B cell (primary cell): ENCODE measurements around the gene USP37. TPM values are rescaled to one million over a fixed set of nuclear protein-coding genes. Genes with fewer than 3 reads are reported as not detected.

ENCODE experiments used
- ATAC-seq: fragments of 200-7000 bp; cut with Tn5 transposase; one replicate; pipeline ENCODE4 v1.10.0; 2021; ENCODE audit warnings: low read depth, mild to moderate bottlenecking, moderate number of reproducible peaks, moderate library complexity
- CTCF ChIA-PET: fragments of 350-600 bp; sonication (Branson Sonifier 250); formaldehyde crosslinking; loops from one replicate; lab custom pipeline; 2021; ENCODE audit warnings: antibody characterized with exemption, inconsistent platforms; lab: Charles Lee
- POLR2A ChIA-PET: fragments of 350-600 bp; sonication (Branson Sonifier 250); formaldehyde crosslinking; loops from one replicate; lab custom pipeline; 2021; ENCODE audit warnings: antibody characterized with exemption; lab: Charles Lee
- DNase-seq: peaks from one replicate; pipeline ENCODE4 v3.0.0; 2013
- H2AFZ ChIP-seq: 2 replicates; pipeline ENCODE4 v1.6.1; 2012; ENCODE audit warnings: mild to moderate bottlenecking, low read depth, low read length; ENCODE audit not compliant: insufficient read depth, poor library complexity, severe bottlenecking
- H3K27ac ChIP-seq, 2 donors: 1 replicate in 1 of 2; 2 replicates in 1 of 2; pipeline ENCODE4 v1.5.1; 2012 to 2013; ENCODE audit warnings: low read length in 2 of 2, mild to moderate bottlenecking in 2 of 2, moderate library complexity in 1 of 2
- H3K27me3 ChIP-seq, 4 experiments: fragments of 200-600 bp in 1 of 4; sonication (generic) in 1 of 4; replicated peaks in 1 of 4; 1 replicate in 2 of 4; 2 replicates in 2 of 4; pipeline versions ENCODE4 v1.6.1 to v1.7.0; 2013 to 2016; ENCODE audit warnings: low read length in 3 of 4, mild to moderate bottlenecking in 2 of 4, mixed read lengths in 1 of 4, moderate library complexity in 1 of 4; ENCODE audit not compliant: insufficient read depth in 4 of 4, control insufficient read depth in 3 of 4; ENCODE audit errors: control extremely low read depth in 1 of 4
- H3K36me3 ChIP-seq, 2 experiments: replicated peaks in 1 of 2; 1 replicate in 1 of 2; 2 replicates in 1 of 2; pipeline versions ENCODE4 v1.6.1 to v1.7.1; 2013; ENCODE audit warnings: low read length in 1 of 2; ENCODE audit not compliant: insufficient read depth in 2 of 2, control insufficient read depth in 1 of 2; ENCODE audit errors: control extremely low read depth in 1 of 2, extremely low read depth in 1 of 2
- H3K4me1 ChIP-seq, 2 donors: fragments of 200-600 bp in 1 of 2; sonication (generic) in 1 of 2; 1 replicate in 1 of 2; 2 replicates in 1 of 2; pipeline versions ENCODE4 v1.5.1 to v1.6.1; 2013 to 2017; ENCODE audit warnings: low read length in 2 of 2; ENCODE audit not compliant: control insufficient read depth in 2 of 2, insufficient read depth in 2 of 2
- H3K4me2 ChIP-seq: replicated peaks from 2 replicates; pipeline ENCODE3; 2012; ENCODE audit warnings: mild to moderate bottlenecking, low read depth, low read length; ENCODE audit not compliant: poor library complexity, severe bottlenecking
- H3K4me3 ChIP-seq, 5 experiments: fragments of 200-600 bp in 1 of 5; sonication (generic) in 1 of 5; 1 replicate in 3 of 5; 2 replicates in 2 of 5; pipeline versions ENCODE4 v1.5.1 to v1.7.0; 2011 to 2016; ENCODE audit warnings: low read length in 4 of 5, mild to moderate bottlenecking in 4 of 5, low read depth in 2 of 5, control low read depth in 1 of 5, moderate library complexity in 1 of 5; ENCODE audit not compliant: insufficient read depth in 1 of 5; ENCODE audit errors: control extremely low read depth in 1 of 5, extremely low read depth in 1 of 5
- H3K79me2 ChIP-seq: fragments of 200-600 bp; sonication (generic); one replicate; pipeline ENCODE4 v1.6.0; 2016; ENCODE audit warnings: low read length; ENCODE audit not compliant: control insufficient read depth, insufficient read depth
- H3K9ac ChIP-seq: fragments of 200-600 bp; sonication (generic); 2 replicates; pipeline ENCODE4 v1.6.1; 2017; ENCODE audit warnings: mild to moderate bottlenecking, low read length, moderate library complexity
- H3K9me3 ChIP-seq, 3 donors: one replicate each; pipeline versions ENCODE4 v1.6.1 to v1.7.1; 2013; ENCODE audit warnings: low read length in 2 of 3; ENCODE audit not compliant: control insufficient read depth in 2 of 3, insufficient read depth in 1 of 3; ENCODE audit errors: control extremely low read depth in 1 of 3
- H4K20me1 ChIP-seq: 2 replicates; pipeline ENCODE4 v1.6.0; 2012; ENCODE audit warnings: mild to moderate bottlenecking, low read length; ENCODE audit not compliant: insufficient read depth, control insufficient read depth, poor library complexity, severe bottlenecking
- H3K27ac Mint-ChIP-seq: one replicate; pipeline ENCODE4 v1.8.0; 2021; ENCODE audit warnings: mixed read lengths
- H3K27me3 Mint-ChIP-seq: one replicate; pipeline ENCODE4 v1.8.0; 2021; ENCODE audit warnings: mixed read lengths
- H3K4me1 Mint-ChIP-seq: one replicate; pipeline ENCODE4 v1.8.0; 2021; ENCODE audit warnings: mixed read lengths
- H3K4me3 Mint-ChIP-seq: one replicate; pipeline ENCODE4 v1.8.0; 2021; ENCODE audit warnings: mixed read lengths
- H3K9me3 Mint-ChIP-seq: one replicate; pipeline ENCODE4 v1.8.0; 2022; ENCODE audit warnings: mixed read lengths; ENCODE audit not compliant: insufficient read depth
- EZH2 ChIP-seq: IDR thresholded peaks from 2 replicates; pipeline ENCODE4 v1.6.1; 2012; ENCODE audit warnings: borderline replicate concordance, low read depth, mild to moderate bottlenecking, moderate library complexity, low read length; ENCODE audit not compliant: insufficient read depth, poor library complexity, severe bottlenecking
- WGBS: methylation state at CpG from one replicate; pipeline ENCODE4 v1.1.5; 2013; ENCODE audit warnings: missing lambda C conversion rate; ENCODE audit not compliant: insufficient coverage; 5-methylcytosine and 5-hydroxymethylcytosine counted together
- intact Hi-C: fragments of 100-400 bp; cut with micrococcal nuclease; formaldehyde crosslinking; loops from one replicate; pipeline ENCODE4 v1.10.0; 2022
- polyA plus RNA-seq: library from polyadenylated mRNA; depleted of rRNA; stranded (reverse); fragments of >200 nt; gene quantifications from 2 replicates; pipeline ENCODE4 v1.2.3, GENCODE V29; 2012
- total RNA-seq, 2 donors: library from RNA; stranded (reverse); fragments of 120-200 nt in 1 of 2; gene quantifications; 1 replicate in 1 of 2; 2 replicates in 1 of 2; pipeline versions ENCODE4 v1.2.3 to v1.2.4, GENCODE V29; 2013 to 2022
- TF ChIP-seq, protein P1 (sequence below): fragments of 200-600 bp; IDR thresholded peaks from one replicate; pipeline ENCODE4 v1.8.0; 2022; ENCODE audit warnings: antibody characterized with exemption, mild to moderate bottlenecking

USP37 gene
- total and polyA plus RNA-seq, 2 donors (not counting 1 experiment from before 2014, with no cell fraction given) = 3.1 to 29.0 TPM

DNA sequence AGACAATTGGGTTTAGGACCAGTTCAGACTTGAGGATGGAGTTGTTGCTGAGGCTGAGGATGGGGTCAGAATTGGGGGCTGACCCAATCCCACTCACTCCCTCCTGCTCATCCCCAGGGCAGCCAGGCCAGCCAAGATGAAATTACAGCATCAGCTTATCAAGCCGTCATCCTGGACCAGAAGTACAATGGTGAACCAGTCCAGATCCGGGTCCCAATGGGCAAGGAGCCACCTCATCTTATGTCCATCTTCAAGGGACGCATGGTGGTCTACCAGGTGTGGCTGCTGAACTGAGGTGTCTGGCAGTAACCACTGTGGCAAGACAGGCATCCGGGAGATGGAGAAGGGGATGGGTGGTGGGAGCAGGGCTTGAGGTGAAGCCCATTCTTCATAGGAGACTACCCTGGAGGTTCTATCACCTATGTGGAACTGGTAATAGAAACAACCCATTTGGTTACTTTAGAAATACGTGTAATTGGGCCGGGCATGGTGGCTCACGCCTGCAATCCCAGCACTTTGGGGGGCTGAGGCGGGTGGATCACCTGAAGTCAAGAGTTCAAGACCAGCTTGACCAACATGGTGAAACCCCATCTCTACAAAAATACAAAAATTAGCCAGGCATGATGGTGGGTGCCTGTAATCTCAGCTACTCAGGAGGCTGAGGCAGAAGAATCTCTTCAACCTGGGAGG lies 135.3 kb downstream of the USP37 start:
- WGBS = 95% methylated on average over 6 of the region's 8 CpGs
- Histone ChIP-seq H3K9me3 (no peaks in the 10 kb centered on the region), H3K4me1 (no peaks in the 10 kb centered on the region), H2AFZ (no peak overlapping the region), H3K9ac (no peak overlapping the region), H3K79me2 (no peaks in the 10 kb centered on the region), H3K4me2 (no peak overlapping the region), H3K27ac (no peak overlapping the region), H3K4me3 (no peak overlapping the region), H4K20me1 (no peaks in the 10 kb centered on the region), H3K27me3 (peaks cover 0 to 9% (median 0%) of the 10 kb centered on the region in 4 experiments), H3K36me3 (no peaks in the 10 kb centered on the region)
- DNase-seq (no peak), ATAC-seq (no peak)
- POLR2A ChIA-PET = no interaction called here
- Mint-ChIP-seq H3K27me3 (peaks cover 10% of the 10 kb centered on the region), H3K4me1 (peaks cover 3% of the 10 kb centered on the region), H3K4me3 (no peak overlapping the region), H3K27ac (no peak overlapping the region), H3K9me3 (no peaks in the 10 kb centered on the region)
- CTCF ChIA-PET = no interaction called here
- TF ChIP-seq EZH2 = no peak
- TF ChIP-seq, protein P1, sequence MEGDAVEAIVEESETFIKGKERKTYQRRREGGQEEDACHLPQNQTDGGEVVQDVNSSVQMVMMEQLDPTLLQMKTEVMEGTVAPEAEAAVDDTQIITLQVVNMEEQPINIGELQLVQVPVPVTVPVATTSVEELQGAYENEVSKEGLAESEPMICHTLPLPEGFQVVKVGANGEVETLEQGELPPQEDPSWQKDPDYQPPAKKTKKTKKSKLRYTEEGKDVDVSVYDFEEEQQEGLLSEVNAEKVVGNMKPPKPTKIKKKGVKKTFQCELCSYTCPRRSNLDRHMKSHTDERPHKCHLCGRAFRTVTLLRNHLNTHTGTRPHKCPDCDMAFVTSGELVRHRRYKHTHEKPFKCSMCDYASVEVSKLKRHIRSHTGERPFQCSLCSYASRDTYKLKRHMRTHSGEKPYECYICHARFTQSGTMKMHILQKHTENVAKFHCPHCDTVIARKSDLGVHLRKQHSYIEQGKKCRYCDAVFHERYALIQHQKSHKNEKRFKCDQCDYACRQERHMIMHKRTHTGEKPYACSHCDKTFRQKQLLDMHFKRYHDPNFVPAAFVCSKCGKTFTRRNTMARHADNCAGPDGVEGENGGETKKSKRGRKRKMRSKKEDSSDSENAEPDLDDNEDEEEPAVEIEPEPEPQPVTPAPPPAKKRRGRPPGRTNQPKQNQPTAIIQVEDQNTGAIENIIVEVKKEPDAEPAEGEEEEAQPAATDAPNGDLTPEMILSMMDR = no peak
- intact Hi-C loops = no loop called here

DNA sequence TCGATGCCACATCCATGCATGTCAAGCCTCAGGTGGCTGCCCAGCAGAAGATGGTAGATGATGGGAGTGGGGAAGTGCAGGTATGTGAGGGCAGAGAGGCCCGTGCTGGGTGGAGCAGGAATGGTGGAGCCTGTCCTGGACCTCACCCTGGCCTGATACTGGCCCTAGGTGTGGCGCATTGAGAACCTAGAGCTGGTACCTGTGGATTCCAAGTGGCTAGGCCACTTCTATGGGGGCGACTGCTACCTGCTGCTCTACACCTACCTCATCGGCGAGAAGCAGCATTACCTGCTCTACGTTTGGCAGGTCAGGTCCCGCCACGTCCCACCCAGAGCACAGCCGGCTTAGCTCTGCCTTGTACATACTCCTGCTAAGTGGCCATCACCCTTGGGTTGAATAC lies 136.3 kb downstream of the USP37 start:
- H3K27ac Mint-ChIP-seq = no peak overlapping the region
- Histone ChIP-seq H3K36me3 (no peaks in the 10 kb centered on the region), H3K27me3 (peaks cover 0 to 9% (median 0%) of the 10 kb centered on the region in 4 experiments), H3K4me2 (no peak overlapping the region), H3K27ac (no peak overlapping the region), H4K20me1 (no peaks in the 10 kb centered on the region), H2AFZ (no peak overlapping the region), H3K9me3 (no peaks in the 10 kb centered on the region), H3K4me1 (no peaks in the 10 kb centered on the region), H3K4me3 (no peak overlapping the region), H3K9ac (no peak overlapping the region), H3K79me2 (no peaks in the 10 kb centered on the region)
- TF ChIP-seq EZH2 = no peak
- TF ChIP-seq, protein P1 = no peak
- no peaks in the 10 kb centered on the region for H3K4me1 Mint-ChIP-seq
- intact Hi-C loops = no loop called here
- H3K9me3 Mint-ChIP-seq = no peaks in the 10 kb centered on the region
- DNase-seq = no peak
- peaks cover 10% of the 10 kb centered on the region for H3K27me3 Mint-ChIP-seq
- ChIA-PET CTCF (interaction anchor here (1.3 kb wide), 1 partner anchor 130 kb away, joined by 3 read pairs; no protein-coding TSS in a partner anchor), POLR2A (no interaction called here)
- H3K4me3 Mint-ChIP-seq = no peak overlapping the region
- WGBS = 91% methylated on average over 9 of the region's 10 CpGs
- ATAC-seq = no peak
